GM12878 (cell line): ENCODE data around the gene KCTD2. TPM values are rescaled to one million over a fixed set of nuclear protein-coding genes. Genes with fewer than 3 reads are reported as not detected.
A peak's percentile ranks its signal among the peaks of the same experiment; 100 is the strongest.

Source experiments
- CREM ChIP-seq: IDR thresholded peaks from 2 replicates; pipeline ENCODE4 v1.6.1; 2014; ENCODE audit warnings: antibody characterized with exemption, low read depth
- E2F4 ChIP-seq: IDR thresholded peaks from 2 replicates; pipeline ENCODE4 v1.6.1; 2012; ENCODE audit warnings: low read depth, low read length, improper control_type of control experiment
- ESRRA ChIP-seq: IDR thresholded peaks from 2 replicates; pipeline ENCODE4 v1.6.1; 2012; ENCODE audit warnings: mild to moderate bottlenecking, low read length, improper control_type of control experiment
- GABPA ChIP-seq: IDR thresholded peaks from 2 replicates; pipeline ENCODE4 v1.6.1; 2014; ENCODE audit warnings: antibody characterized with exemption, low read depth, mild to moderate bottlenecking, inconsistent platforms
- HDGF ChIP-seq: fragments of 450-650 bp; IDR thresholded peaks from 2 replicates; pipeline ENCODE4 v1.6.1; 2016; ENCODE audit warnings: antibody characterized with exemption
- IKZF1 ChIP-seq: fragments of 450-650 bp; conservative IDR thresholded peaks from 2 replicates; pipeline ENCODE4 v1.6.1; 2017; ENCODE audit warnings: antibody characterized with exemption, mild to moderate bottlenecking
- LARP7 ChIP-seq: fragments of 450-650 bp; IDR thresholded peaks from 2 replicates; pipeline ENCODE4 v1.6.1; 2017; ENCODE audit warnings: mild to moderate bottlenecking
- MYC ChIP-seq: IDR thresholded peaks from 2 replicates; pipeline ENCODE4 v1.6.1; 2011; ENCODE audit warnings: mild to moderate bottlenecking, low read length, moderate library complexity, inconsistent platforms; ENCODE audit not compliant: insufficient read depth, insufficient replicate concordance, insufficient read length, severe bottlenecking
- NRF1 ChIP-seq: conservative IDR thresholded peaks from 2 replicates; pipeline ENCODE4 v1.6.1; 2011; ENCODE audit warnings: mild to moderate bottlenecking, low read depth, low read length, improper control_type of control experiment
- POLR2AphosphoS5 ChIP-seq: IDR thresholded peaks from 2 replicates; pipeline ENCODE4 v1.6.1; 2011; ENCODE audit warnings: mild to moderate bottlenecking, low read length, inconsistent platforms
- REST ChIP-seq: IDR thresholded peaks from 2 replicates; pipeline ENCODE4 v1.6.1; 2012; ENCODE audit warnings: mild to moderate bottlenecking, low read depth, low read length
- SMARCA5 ChIP-seq: fragments of 450-650 bp; IDR thresholded peaks from 2 replicates; pipeline ENCODE4 v1.6.1; 2017; ENCODE audit warnings: mild to moderate bottlenecking
- SPI1 ChIP-seq: IDR thresholded peaks from 2 replicates; pipeline ENCODE4 v1.6.1; 2011; ENCODE audit warnings: low read depth, mild to moderate bottlenecking, low read length, moderate library complexity, borderline replicate concordance; ENCODE audit not compliant: insufficient read depth
- SREBF1 ChIP-seq: IDR thresholded peaks from 2 replicates; pipeline ENCODE4 v1.6.1; 2012; ENCODE audit warnings: mild to moderate bottlenecking, low read length
- TCF12 ChIP-seq: IDR thresholded peaks from 2 replicates; pipeline ENCODE4 v1.6.1; 2011; ENCODE audit warnings: low read depth, mild to moderate bottlenecking, low read length
- YBX1 ChIP-seq: fragments of 450-650 bp; IDR thresholded peaks from 2 replicates; pipeline ENCODE4 v1.6.1; 2016; ENCODE audit warnings: antibody characterized with exemption
- ZNF207 ChIP-seq: fragments of 450-650 bp; IDR thresholded peaks from 2 replicates; pipeline ENCODE4 v1.6.1; 2014; ENCODE audit warnings: antibody characterized with exemption, mild to moderate bottlenecking, borderline replicate concordance
- ZNF592 ChIP-seq: fragments of 450-650 bp; IDR thresholded peaks from 2 replicates; pipeline ENCODE4 v1.6.1; 2017; ENCODE audit warnings: mild to moderate bottlenecking, moderate library complexity
- polyA plus RNA-seq, 11 experiments: library from polyadenylated mRNA; depleted of rRNA in 4 of 11; unstranded in 6 of 11; stranded (reverse) in 5 of 11; fragments of >200 nt; fragmentation: Nextera tagmentation in 4 of 11; fragmentation: Illumina TruSeq in 1 of 11; extraction: Ambion mirVana in 4 of 11; extraction: Trizol in 1 of 11; gene quantifications; 1 replicate in 1 of 11; 2 replicates in 10 of 11; pipeline versions ENCODE4 v1.2.1 to v1.2.3, GENCODE V29; 2011 to 2016; ENCODE audit warnings: inconsistent platforms in 2 of 11, missing spikeins in 2 of 11, low read depth in 1 of 11
- total RNA-seq, 4 experiments: library from RNA; depleted of rRNA in 3 of 4; stranded (reverse); fragments of >200 nt in 3 of 4; fragmentation: Illumina TruSeq in 1 of 4; extraction: Trizol in 1 of 4; gene quantifications; 2 replicates each; pipeline versions ENCODE4 v1.2.1 to v1.2.3, GENCODE V29; 2013 to 2021
- TF ChIP-seq, protein P1 (sequence below), 3 experiments: IDR thresholded peaks in 2 of 3; conservative IDR thresholded peaks in 1 of 3; 2 replicates each; pipeline ENCODE4 v1.5.1; 2011; ENCODE audit warnings: low read depth in 3 of 3, low read length in 3 of 3, mild to moderate bottlenecking in 3 of 3, control low read depth in 2 of 3, moderate library complexity in 2 of 3, inconsistent platforms in 1 of 3, mixed read lengths in 1 of 3; ENCODE audit not compliant: control insufficient read depth in 2 of 3, insufficient read depth in 1 of 3; ENCODE audit errors: extremely low read depth in 1 of 3

KCTD2 gene
- total and polyA plus RNA-seq, 10 of the 15 experiments (the other 5 are each of a cell fraction or from before 2014, with no cell fraction given), result 1.5 to 27.5 (median 13.7) TPM

GRCh38 chr17:75012346-75013091, 34.5 kb upstream of the KCTD2 start, which contains the start of gene MRPL58 (continued):
- TF ChIP-seq, protein P1, sequence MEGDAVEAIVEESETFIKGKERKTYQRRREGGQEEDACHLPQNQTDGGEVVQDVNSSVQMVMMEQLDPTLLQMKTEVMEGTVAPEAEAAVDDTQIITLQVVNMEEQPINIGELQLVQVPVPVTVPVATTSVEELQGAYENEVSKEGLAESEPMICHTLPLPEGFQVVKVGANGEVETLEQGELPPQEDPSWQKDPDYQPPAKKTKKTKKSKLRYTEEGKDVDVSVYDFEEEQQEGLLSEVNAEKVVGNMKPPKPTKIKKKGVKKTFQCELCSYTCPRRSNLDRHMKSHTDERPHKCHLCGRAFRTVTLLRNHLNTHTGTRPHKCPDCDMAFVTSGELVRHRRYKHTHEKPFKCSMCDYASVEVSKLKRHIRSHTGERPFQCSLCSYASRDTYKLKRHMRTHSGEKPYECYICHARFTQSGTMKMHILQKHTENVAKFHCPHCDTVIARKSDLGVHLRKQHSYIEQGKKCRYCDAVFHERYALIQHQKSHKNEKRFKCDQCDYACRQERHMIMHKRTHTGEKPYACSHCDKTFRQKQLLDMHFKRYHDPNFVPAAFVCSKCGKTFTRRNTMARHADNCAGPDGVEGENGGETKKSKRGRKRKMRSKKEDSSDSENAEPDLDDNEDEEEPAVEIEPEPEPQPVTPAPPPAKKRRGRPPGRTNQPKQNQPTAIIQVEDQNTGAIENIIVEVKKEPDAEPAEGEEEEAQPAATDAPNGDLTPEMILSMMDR (IDR thresholded peaks at IDR 0.05 in 2 of 3, conservative IDR thresholded peaks at IDR 0.05 in 1 of 3; ENCODE audit: control insufficient read depth in 2 of 3, extremely low read depth in 1 of 3, insufficient read depth in 1 of 3, low read depth in 3 of 3, low read length in 3 of 3), result peak in 2 of 3 experiments; percentile 22 to 54; a peak in 4 of 6 replicates
- TF ChIP-seq REST (peak; percentile 53), E2F4 (peak; percentile 64; the same call in 1 of the 2 replicates), ZNF207 (peak; percentile 71; the same call in 1 of the 2 replicates), POLR2AphosphoS5 (peak; percentile 92), SREBF1 (no peak; the same call in 1 of the 2 replicates), GABPA (peak; percentile 96), YBX1 (no peak), CREM (peak; percentile 85), HDGF (0 out of 2 replicates have a peak, but pooled peaks have one; percentile 19), IKZF1 (peak; percentile 87), SPI1 (peak; percentile 36; the same call in 1 of the 2 replicates), MYC (no peak), SMARCA5 (peak; percentile 85), ZNF592 (no peak), NRF1 (0 out of 2 replicates have a peak, but pooled peaks have one; percentile 12), LARP7 (peak; percentile 74; the same call in 1 of the 2 replicates), ESRRA (no peak), TCF12 (no peak)
